Hepatic stellate cell (primary cell): Measurements from ENCODE around the gene PHLPP1.
A peak's percentile ranks its signal among the peaks of the same experiment; 100 is the strongest.

Experiments used
- DNase-seq: peaks from one replicate; pipeline ENCODE4 v3.0.0; 2011; ENCODE audit warnings: low spot score

The PHLPP1 gene

GRCh38 chr18:62850619-62851306 is 135.4 kb downstream of the PHLPP1 start:
- DNase-seq: no peak

- DNase-seq: no peak
These were observed 137.5 kb downstream of the PHLPP1 start for GRCh38 chr18:62852851-62853250.

- no peak for DNase-seq
These were observed 141.0 kb downstream of the PHLPP1 start for GRCh38 chr18:62856294-62856693.

- no peak for DNase-seq
These were observed 142.1 kb downstream of the PHLPP1 start for GRCh38 chr18:62857263-62857976.

GRCh38 chr18:62860062-62860461 is 144.7 kb downstream of the PHLPP1 start:
- no peak for DNase-seq

GRCh38 chr18:62862466-62862865 is 147.1 kb downstream of the PHLPP1 start:
- DNase-seq: no peak

- DNase-seq: no peak
These were observed 148.2 kb downstream of the PHLPP1 start for GRCh38 chr18:62863579-62864001.

- DNase-seq: no peak
These were observed 150.2 kb downstream of the PHLPP1 start for GRCh38 chr18:62865498-62865897.

- no peak for DNase-seq
These were observed 152.2 kb downstream of the PHLPP1 start for GRCh38 chr18:62867534-62867933.

GRCh38 chr18:62868645-62869044 is 153.3 kb downstream of the PHLPP1 start:
- no peak for DNase-seq

- DNase-seq: no peak
These were observed 155.3 kb downstream of the PHLPP1 start for GRCh38 chr18:62870643-62871042.

GRCh38 chr18:62875323-62875722 is 160.0 kb downstream of the PHLPP1 start:
- no peak for DNase-seq

- DNase-seq: no peak
These were observed 160.8 kb downstream of the PHLPP1 start for GRCh38 chr18:62876111-62876510.

- DNase-seq: no peak
These were observed 161.5 kb downstream of the PHLPP1 start for GRCh38 chr18:62876828-62877227.

- peak; percentile 64 for DNase-seq
These were observed 162.3 kb downstream of the PHLPP1 start for GRCh38 chr18:62877411-62878221.

GRCh38 chr18:62878305-62878704 is 163.0 kb downstream of the PHLPP1 start:
- peak; percentile 21 for DNase-seq

GRCh38 chr18:62880034-62880433 is 164.7 kb downstream of the PHLPP1 start:
- no peak for DNase-seq

GRCh38 chr18:62880673-62881364 is 165.5 kb downstream of the PHLPP1 start:
- no peak for DNase-seq

GRCh38 chr18:62881509-62882016 is 166.2 kb downstream of the PHLPP1 start:
- peak; percentile 78 for DNase-seq

- DNase-seq: no peak
These were observed 168.8 kb downstream of the PHLPP1 start for GRCh38 chr18:62883937-62884735.

GRCh38 chr18:62885804-62886203 is 170.5 kb downstream of the PHLPP1 start:
- DNase-seq: no peak
